Ecto neural progenitor cell (in vitro differentiated cells): ENCODE measurements around the gene ATP11C.
A peak's percentile ranks its signal among the peaks of the same experiment; 100 is the strongest.
"Not testable (repeated sequence)": the region's sequence is repeated elsewhere in the genome, so short reads cannot be mapped to it uniquely, and the experiment has no call there.

Experiments
- DNase-seq: peaks from one replicate; pipeline ENCODE4 v3.0.0-alpha.2; 2018; ENCODE audit warnings: low spot score

The ATP11C gene

GRCh38 chrX:139932901-139933796, at the start of gene ATP11C:
Gene ATP11C (minus strand): TSS chrX:139933053. CDS start chrX:139932042, 1,011 bp downstream.
- DNase-seq, result peak; percentile 85

GRCh38 chrX:139974471-139974870, 41.6 kb upstream of the ATP11C start:
- no peak for DNase-seq

DNA sequence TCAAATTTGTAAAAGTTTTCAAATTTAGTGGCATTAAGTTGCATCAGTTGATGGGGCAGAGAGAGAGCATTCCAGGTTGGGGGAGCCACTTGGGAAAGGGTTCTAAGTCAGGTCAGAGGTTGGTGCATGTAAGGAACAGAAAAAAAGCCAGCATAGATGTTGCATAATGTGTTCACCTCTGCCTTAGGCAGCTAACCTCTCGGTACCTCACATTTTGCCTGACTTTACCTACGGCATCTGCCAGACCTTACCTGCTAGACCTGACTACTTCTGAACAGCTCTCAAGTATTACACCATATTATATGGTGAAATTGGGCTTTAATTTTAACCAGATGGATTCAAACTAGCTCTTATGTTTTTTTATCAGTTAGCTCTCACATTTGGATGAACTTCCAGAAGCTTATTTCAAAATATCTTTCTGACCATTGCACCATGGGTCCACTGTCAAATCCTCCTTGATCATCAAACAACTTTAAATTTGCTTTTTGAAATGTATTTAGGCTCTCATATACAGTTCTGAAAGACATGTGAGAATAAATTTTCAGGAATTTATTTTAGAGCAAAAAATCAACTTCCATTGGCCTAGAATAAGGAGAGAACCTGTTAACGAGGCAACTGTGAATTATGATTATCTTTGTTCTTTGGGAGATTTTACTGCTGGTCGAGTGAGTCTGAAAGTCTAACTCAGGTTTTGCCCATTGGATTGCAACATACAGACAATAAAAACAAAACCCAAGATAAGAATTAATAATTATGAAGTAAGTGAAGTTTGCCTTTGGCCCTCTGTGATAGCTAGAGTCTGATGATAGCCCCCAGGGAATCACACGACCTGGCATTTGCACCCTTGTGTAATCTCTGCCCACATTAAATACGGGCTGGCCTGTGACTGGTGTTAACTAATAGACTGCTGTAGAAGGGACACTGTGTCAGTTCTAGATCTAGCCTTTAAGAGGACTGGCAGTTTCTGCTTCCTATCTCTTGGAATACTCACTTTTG, 40.1 kb upstream of the ATP11C start:
- no peak for DNase-seq

DNA sequence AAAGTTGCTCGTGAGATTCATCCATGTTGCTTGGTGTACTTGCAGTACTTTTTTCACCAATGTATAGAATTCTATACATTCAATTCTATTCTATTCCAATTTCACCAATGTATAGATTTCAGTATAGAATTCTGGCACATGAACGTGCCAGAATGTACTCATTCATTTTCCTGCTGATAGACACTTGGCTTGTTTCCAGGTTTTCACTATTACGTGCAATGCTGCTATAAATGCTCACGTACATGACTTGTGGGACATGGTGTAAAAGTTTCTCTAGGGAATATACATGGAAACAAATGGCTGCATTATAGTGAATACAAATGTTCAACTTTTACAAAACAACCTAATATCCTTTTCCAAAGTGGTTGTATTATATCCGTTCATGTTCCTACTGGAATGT, 39.3 kb upstream of the ATP11C start:
- DNase-seq, result no peak

GRCh38 chrX:139971394-139971749, 38.5 kb upstream of the ATP11C start:
- no peak for DNase-seq

GRCh38 chrX:139969286-139969685, 36.4 kb upstream of the ATP11C start:
- no peak for DNase-seq

- no peak for DNase-seq
Observed at GRCh38 chrX:139967750-139968149, 34.9 kb upstream of the ATP11C start.

DNA sequence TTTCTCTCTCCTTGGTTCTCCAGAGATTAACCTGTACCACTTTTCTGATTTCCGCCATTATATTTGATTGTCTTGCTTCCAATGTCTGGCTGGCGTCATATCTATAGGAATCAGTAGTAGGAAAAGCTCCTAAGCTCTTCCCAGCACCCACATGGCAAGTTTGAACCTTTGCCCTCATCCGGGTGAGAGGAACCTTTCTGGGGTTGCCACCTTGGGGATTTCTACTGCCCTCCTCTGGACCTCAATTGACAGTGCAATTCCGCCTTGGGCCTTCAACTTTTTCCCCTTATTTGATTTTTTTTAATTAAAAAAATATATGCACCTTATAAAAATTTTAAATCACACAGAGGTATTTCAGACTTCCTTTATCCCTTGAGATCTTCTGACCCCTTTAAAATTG, 34.4 kb upstream of the ATP11C start:
- no peak for DNase-seq

- not testable (repeated sequence) for DNase-seq
Observed at GRCh38 chrX:139966159-139966558, 33.3 kb upstream of the ATP11C start.

- DNase-seq, result no peak
Observed at GRCh38 chrX:139965421-139965820, 32.6 kb upstream of the ATP11C start, which contains the start of gene CXorf66. Gene CXorf66 (minus strand): TSS chrX:139965521. CDS start chrX:139965496, 25 bp downstream.

DNA sequence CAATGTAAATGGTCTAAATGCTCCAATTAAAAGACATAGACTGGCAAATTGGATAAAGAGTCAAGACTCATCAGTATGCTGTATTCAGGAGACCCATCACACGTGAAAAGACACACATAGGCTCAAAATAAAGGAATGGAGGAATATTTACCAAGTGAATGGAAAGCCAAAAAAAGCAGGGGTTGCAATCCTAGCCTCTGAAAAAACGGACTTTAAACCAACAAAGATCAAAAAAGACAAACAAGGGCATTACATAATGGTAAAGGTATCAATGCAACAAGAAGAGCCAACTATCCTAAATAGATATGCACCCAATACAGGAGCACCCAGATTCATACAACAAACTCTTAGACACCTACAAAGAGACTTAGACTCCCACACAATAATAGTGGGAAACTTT, 28.2 kb upstream of the ATP11C start:
- DNase-seq, result not testable (repeated sequence)

DNA sequence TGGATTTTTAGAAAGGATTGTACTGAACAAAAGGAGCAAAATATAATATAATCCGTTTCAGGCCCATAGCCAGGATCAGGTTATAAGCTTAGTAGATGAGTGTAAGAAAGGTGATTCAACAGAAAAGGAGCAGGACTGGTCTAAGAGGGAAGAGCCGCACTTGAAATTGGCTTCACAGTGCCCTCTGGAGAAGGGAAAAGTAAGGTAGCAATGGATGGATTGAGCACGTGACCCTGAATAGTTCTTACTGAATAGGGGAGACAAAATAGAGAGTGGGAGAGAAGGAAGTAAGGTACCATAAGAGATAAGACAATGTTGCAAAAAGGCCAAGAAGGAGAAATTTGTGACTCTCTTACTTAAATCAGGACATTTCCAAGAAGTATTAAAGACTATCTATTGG, 16.9 kb upstream of the ATP11C start:
- no peak for DNase-seq

DNA sequence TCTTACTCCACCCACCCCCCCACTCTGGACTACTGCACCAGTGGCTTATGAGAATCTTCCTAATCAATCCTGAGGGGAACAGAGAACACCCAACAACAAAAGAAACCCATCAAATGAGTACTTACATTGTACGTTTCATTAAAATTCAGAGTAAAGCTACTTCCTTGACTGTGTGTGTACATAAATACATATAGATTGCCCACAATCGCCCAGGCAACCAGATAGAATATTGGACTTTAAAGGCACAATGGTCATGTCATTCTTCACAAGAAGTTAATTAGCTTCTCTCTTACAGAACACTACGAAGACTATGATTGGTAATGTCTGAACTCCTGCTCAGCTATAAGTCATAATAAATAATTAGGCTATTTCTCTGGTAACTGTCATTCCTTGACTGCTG, 12.2 kb upstream of the ATP11C start:
- no peak for DNase-seq

DNA sequence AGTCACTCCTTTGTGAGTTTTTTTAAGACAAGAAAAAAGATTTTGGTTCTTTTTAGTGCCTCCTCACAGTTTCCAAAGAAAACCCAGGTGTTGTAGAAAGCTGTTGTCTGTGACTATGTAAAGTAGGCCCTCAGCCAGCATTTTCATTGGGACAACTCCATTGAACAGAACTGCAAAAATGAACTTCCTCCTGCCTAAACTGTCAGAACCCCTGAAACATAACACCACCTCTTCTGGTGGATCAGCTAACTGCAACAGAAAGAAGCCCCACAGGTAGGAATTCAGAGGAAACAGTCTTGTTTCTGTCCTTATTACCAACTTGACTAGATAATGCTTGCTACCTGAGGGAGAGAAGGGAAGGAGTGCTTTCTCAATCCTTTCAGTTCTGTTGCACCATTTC, 3.4 kb upstream of the ATP11C start:
- no peak for DNase-seq

DNA sequence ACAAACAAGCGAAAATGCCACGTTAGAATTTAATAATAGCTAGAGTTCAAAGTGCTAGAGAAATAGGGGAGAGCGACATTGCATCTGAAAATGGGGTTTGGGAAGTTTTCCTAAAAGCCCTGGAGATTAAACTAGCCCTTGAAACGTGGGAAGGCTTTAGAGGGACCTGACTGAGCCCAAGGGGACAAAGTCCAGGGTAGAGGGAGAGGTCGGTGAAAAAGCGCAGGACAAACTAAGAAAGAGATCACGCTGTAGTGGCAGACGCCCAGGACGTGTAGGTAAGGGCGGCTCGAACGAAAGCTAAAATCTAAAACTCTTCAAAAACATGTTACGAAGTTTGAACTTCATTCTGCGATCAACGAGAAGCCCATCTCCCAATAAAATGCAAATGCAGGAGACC, 1.1 kb upstream of the ATP11C start:
- DNase-seq, result no peak

- peak; percentile 75 for DNase-seq
Observed at GRCh38 chrX:139932073-139932900, 566 bp downstream of the ATP11C start.

DNA sequence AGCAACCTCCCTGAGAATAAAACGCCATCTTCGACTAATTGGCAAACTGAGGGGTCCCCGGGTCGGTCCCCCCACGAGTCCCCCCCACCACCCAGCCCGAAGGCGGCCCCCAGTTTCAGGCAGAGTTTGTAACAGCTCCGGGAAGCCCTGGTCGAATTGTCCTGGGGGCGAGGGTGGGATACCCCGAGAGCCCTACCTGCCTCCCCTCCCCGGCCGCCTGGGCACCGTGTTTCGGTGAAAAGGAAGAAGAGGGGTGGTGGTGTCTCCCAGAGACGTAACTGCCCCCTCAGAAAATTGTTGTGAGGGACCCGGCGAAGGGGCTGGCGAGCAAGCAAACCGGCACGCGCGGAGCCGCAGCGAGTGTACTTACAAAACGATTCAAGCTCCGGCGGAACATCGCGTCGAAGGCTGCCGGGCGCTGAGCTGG, 1.2 kb downstream of the ATP11C start:
- peak; percentile 54 for DNase-seq

- peak; percentile 52 for DNase-seq
Observed at GRCh38 chrX:139930916-139931645, 1.8 kb downstream of the ATP11C start.

DNA sequence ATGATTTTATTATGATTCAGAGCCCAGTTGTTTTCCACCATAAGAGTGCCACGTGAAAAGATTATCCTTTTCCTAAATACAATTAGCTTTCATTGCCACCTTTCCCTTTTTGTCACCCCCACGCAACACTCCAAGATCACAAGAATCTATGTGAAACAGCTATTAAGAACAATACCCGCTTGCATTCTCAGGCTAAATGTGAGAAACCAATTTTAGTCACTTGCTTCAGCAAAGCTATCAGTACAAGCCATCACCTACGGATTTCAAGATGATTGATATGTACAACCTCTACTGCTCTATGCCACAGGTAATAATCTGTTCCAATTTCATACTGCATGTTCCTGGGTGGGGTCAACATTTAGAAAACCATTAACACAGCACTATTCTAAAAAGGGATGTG, 2.5 kb downstream of the ATP11C start:
- DNase-seq, result no peak

DNA sequence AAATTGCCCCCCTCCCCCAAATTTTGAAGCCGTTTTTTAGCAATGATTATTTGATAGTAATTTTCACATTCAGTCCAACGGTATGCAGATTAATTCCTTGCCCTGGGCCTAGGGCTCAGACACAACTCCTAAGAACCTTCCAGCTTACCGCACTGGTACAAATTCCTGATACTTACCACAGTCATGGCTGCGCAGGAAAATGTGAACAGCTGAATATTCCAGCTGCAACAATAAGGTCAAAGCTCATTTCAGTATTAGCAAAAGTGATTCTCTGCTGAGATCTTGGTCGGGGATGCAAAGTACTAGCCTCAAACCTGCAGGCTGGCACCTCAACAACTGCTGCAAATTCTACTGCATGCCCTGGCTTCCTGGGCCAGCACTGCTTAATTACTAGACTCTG, 3.0 kb downstream of the ATP11C start:
- DNase-seq, result no peak

DNA sequence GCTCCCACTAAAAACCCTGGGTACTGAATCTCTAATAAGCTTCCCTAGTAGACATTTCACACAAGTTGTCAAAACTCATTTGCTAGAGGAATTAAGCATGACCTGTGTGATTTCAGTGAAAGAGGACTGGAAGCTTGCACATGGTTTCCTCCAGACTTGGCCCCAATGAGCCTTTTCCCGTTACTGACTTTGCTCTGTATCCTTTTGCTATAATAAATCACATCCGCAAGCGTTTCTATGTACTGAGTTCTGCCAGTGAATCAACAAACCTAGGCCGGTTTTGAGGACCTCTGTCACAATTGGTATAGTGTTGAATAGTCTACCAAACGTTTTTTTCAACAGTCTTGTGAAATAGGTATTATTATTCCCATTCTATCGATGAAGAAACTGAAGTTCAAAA, 8.2 kb downstream of the ATP11C start:
- no peak for DNase-seq
